Cerebellar nuclear complex (tissue), 1 donor: ENCODE measurements around the gene RACK1.

Source experiments
- DNase-seq, 2 experiments: peaks; one replicate each; lab custom pipeline; 2025; lab: John Stamatoyannopoulos, UW

RACK1 gene

GRCh38 chr5:181233801-181234454 lies 9.8 kb downstream of the RACK1 start:
- DNase-seq, result no peak

- no peak for DNase-seq
Observed at GRCh38 chr5:181233088-181233800, 10.5 kb downstream of the RACK1 start.

GRCh38 chr5:181232593-181232992 lies 11.1 kb downstream of the RACK1 start:
- DNase-seq, result no peak

GRCh38 chr5:181231432-181231831 lies 12.3 kb downstream of the RACK1 start:
- no peak for DNase-seq

DNA sequence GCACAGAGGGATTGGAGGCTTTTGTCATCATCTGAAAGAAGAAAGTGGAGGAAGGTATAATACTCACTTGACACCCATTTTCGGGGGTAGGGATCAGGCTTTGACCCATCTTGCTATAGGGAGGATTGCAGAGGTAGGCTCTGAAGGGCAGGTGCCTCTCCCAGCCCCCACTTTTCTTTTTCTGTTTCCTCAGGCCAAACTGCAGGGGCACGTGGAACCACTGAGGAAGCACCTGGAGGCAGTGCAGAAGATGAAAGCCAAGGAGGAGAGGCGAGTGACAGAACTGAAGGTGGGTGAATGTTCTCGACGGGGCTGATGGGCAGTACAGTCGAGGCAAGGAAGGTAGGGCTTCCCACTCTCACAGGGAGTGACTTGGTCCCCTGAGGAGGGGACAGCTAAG lies 13.2 kb downstream of the RACK1 start:
- no peak for DNase-seq

GRCh38 chr5:181229996-181230395 lies 13.7 kb downstream of the RACK1 start:
- no peak for DNase-seq

DNA sequence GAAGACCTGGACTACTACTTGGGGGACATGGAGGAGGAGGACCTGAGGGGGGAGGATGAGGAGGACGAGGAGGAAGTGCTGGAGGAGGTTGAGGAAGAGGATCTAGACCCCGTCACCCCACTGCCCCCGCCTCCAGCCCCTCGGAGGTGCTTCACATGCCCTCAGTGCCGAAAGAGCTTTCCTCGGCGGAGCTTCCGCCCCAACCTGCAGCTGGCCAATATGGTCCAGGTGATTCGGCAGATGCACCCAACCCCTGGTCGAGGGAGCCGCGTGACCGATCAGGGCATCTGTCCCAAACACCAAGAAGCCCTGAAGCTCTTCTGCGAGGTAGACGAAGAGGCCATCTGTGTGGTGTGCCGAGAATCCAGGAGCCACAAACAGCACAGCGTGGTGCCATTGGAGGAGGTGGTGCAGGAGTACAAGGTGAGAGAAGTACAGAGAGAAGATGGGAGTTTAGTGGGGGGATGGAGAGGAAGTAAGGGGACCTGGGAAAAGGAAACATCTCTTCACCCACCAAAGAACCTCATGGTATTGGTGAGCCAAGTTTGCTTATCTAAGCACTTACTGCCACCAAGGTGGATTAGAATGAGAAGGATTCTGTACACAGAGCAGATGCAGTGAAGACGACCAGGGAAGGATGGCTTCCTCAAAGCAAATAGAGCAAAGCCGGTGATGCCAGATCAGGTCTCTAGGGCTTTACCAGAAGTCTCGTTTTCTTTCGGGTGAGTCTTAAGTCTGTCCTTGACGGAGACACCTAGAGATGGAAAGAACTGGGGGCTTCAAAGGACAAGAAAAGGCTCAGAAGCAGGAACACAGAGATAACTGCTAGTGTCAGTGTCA lies 19.1 kb downstream of the RACK1 start:
- no peak for DNase-seq

GRCh38 chr5:181223729-181224389 lies 19.8 kb downstream of the RACK1 start:
- DNase-seq, result no peak

- DNase-seq, result no peak
Observed at GRCh38 chr5:181223058-181223728, 20.5 kb downstream of the RACK1 start, which contains the start of gene TRIM41. Gene TRIM41 (plus strand): TSS chr5:181223281. CDS start chr5:181224000, 719 bp downstream.

GRCh38 chr5:181222630-181223057 lies 21.1 kb downstream of the RACK1 start:
- no peak for DNase-seq

- no peak for DNase-seq
Observed at GRCh38 chr5:181221792-181222629, 21.7 kb downstream of the RACK1 start.

- DNase-seq, result no peak
Observed at GRCh38 chr5:181221105-181221791, 22.5 kb downstream of the RACK1 start.

GRCh38 chr5:181220178-181220515 lies 23.6 kb downstream of the RACK1 start:
- no peak for DNase-seq

DNA sequence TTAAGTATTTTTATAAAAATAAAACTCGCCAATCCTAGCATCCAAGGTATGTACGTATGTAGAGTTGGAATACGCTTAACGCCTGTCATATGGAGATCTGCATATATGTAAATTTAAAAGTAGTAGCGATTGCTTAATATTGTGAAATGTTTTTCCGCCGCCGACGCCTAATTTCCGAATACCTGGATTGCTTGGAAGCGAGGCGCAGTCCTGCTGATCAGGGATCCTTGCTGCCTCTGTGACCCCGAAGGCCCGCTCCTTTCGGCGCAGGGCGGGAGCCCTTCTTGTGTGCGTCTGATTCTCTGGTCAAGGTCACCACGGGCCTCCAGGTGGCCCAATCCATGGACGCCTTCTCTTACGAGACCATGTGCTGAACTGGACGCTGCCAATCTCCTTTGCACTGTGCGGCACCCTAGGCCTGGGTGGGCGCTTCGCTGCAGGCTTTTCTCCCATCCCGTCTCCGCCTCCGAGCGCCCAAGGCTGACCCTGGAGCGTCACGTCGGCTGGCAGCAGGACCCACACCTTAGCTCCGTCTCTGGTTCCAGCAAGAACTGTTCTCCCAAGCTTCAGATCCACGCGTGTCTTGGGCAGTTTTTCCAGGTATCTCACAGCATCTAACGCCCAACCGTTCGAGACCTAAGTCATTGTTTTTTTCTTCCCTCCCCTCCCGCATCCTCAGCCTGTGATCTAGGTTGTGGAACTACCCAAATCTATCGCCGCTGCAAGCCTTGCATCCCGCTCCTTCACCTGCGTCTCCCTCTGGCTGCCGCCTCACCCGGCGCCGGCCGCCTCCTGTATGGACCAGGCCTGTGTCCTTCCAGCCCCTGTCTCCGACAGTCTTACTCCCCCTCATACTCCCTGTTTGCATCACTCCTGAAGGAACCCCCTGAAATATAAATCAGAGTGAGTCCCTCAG lies 24.2 kb downstream of the RACK1 start:
- DNase-seq, result no peak

DNA sequence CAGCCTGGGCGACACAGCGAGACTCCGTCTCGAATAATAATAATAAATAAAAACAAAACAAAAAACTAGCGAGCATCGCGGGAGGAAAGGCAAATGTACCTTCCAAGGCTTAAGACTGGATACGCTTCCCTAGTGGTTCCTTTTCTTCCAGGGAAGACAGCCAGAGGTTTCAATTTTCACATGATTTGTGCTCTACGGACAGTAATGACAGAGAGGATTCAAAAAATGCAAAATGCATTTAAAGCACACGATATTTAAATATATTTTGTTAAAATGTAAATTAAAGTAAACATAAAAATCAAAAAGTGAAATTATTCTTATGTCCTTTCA lies 24.9 kb downstream of the RACK1 start:
- no peak for DNase-seq

GRCh38 chr5:181217803-181218062 lies 26.0 kb downstream of the RACK1 start:
- no peak for DNase-seq

- no peak for DNase-seq
Observed at GRCh38 chr5:181217111-181217802, 26.4 kb downstream of the RACK1 start.

- no peak for DNase-seq
Observed at GRCh38 chr5:181215997-181216989, 27.4 kb downstream of the RACK1 start.
